Measurements from ENCODE around the gene LONP2.
"Not testable (repeated sequence)": the region's sequence is repeated elsewhere in the genome, so short reads cannot be mapped to it uniquely, and the experiment has no call there.

Gene LONP2

DNA sequence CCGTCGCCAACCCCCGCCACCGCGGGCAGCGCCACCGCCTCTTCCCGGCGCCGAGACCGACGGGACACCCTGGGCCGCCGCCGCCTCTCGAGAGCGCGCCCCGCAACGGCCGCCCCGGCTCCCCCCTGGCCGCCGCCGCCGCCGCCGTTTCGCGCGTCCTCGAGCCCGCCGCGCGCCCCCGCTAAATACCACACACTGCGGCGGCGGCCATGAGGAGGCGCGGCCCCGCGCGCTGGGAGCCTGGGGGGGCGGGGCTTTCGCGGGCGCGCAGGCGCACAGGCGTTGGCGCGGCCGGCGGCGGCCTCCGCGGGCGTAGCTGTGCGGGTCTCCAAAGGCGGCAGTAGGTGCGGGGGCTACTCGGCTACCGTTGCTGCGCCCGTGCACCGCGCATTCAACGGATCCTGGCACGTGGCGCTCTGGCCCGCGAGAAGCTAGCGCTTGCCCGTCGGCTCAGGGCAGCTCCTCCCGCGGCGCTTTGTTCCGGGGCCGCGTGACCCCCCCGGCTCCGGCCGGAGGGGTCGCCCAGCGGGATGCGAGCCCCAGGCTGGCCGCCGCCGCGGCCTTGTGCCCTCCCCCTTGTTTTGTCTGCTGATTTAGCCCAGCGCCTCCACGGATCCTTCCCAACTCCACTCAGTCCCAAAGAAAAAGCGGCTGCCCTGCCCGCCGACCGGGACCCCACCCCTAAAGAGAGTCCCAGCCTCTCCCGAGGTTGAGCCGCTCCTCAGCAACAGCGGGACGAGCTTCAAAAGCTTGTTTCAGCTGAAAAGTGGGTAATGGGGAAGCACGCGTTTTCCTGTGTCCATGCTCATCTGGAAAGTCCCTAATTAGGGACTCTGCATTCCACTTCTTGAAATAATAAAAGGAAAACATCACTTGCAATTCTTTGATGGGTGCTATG, 141.4 kb downstream of the LONP2 start, which contains the start of gene SIAH1:
TSS of gene SIAH1 (minus strand) at position 161 of the 898 bp plus-strand sequence. CDS start 22,985 bp downstream, outside the sequence.
- Histone ChIP-seq H3K4me3 (ENCODE audit: low read depth in 1 of 2, low read length in 2 of 2) (peak within 1 kb of the TSS; percentile 82 to 90), H3K27ac (ENCODE audit: low read depth, low read length) (peak within 1 kb of the TSS; percentile 83), H3K9me3 (ENCODE audit: low read length) (no peaks in the 10 kb centered on the region), H3K36me3 (ENCODE audit: insufficient read depth, low read length) (no peaks in the 10 kb centered on the region), H3K9ac (ENCODE audit: low read length) (peak within 1 kb of the TSS; percentile 83), H3K27me3 (ENCODE audit: control insufficient read depth in 1 of 2, insufficient read depth in 2 of 2, low read length in 2 of 2) (no peaks in the 10 kb centered on the region), H3K4me1 (ENCODE audit: insufficient read depth, low read length) (peaks cover 17% of the 10 kb centered on the region)

DNA sequence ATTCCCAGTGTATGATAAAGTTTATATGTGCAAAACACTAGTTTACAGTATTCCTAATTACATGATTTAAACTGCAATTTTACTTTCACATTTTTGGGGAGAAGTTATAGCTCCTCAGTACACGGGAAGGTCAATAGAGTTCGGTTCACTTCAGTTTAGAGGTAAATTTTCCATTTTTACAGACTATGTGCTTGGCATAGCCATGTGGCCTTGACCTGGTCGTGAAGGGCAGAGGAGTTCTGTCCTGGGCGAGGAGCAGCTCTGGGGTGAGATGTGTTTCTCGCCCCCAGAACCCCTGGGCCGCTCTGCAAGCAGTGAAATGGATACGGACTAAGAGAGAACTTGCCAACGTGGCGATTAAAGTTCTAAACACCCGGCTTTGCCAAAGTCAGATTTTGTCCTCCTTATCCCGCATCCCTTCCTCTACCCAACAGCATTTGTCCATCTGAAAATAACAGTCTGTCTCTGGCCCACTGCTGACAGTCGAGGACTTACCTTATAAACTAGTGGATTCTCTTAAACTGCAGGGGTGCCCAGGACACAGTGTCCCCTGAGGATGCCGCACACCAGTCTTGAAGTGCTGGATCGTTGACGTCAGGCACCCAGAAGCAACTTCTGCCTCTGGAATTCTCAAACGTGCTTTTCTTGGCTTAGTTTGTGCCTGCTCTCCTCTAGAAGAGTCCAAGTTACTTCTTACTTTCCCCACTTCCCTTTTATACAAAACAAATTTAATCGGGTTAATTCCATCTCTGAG, 142.6 kb downstream of the LONP2 start:
- no peak overlapping the region for H3K9ac ChIP-seq (ENCODE audit: low read length)
- no peaks in the 10 kb centered on the region for H3K27me3 ChIP-seq (ENCODE audit: control insufficient read depth in 1 of 2, insufficient read depth in 2 of 2, low read length in 2 of 2)
- H3K36me3 ChIP-seq (ENCODE audit: insufficient read depth, low read length), result no peaks in the 10 kb centered on the region
- H3K27ac ChIP-seq (ENCODE audit: low read depth, low read length), result no peak overlapping the region
- H3K4me3 ChIP-seq (ENCODE audit: low read depth in 1 of 2, low read length in 2 of 2), result no peak overlapping the region
- no peaks in the 10 kb centered on the region for H3K9me3 ChIP-seq (ENCODE audit: low read length)
- peaks cover 17% of the 10 kb centered on the region for H3K4me1 ChIP-seq (ENCODE audit: insufficient read depth, low read length)

DNA sequence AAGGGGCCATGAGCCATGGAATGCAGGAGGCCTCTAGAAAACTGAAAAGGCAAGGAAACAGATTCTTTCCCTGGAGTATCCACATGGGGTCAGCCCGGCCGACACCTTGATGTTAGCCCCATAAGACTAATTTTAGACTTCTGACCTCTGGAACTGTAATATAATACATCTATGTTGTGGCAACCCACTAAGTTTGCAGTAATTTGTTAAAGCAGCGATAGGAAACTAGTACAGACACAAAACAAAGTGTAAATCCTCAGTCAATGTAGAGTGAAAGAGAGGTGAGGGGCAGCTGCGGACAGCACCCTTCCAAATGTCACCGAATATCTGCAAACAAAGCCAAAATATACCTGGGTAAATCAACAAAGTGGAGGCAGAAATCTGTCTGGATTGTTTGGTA, 148.3 kb downstream of the LONP2 start:
- no peaks in the 10 kb centered on the region for H3K4me1 ChIP-seq (ENCODE audit: insufficient read depth, low read length)
- H3K4me3 ChIP-seq (ENCODE audit: low read depth in 1 of 2, low read length in 2 of 2), result no peak overlapping the region
- no peaks in the 10 kb centered on the region for H3K27me3 ChIP-seq (ENCODE audit: control insufficient read depth in 1 of 2, insufficient read depth in 2 of 2, low read length in 2 of 2)
- H3K36me3 ChIP-seq (ENCODE audit: insufficient read depth, low read length), result no peaks in the 10 kb centered on the region
- H3K27ac ChIP-seq (ENCODE audit: low read depth, low read length), result no peak overlapping the region
- H3K9ac ChIP-seq (ENCODE audit: low read length), result no peak overlapping the region
- no peaks in the 10 kb centered on the region for H3K9me3 ChIP-seq (ENCODE audit: low read length)

GRCh38 chr16:48393485-48394354, 149.6 kb downstream of the LONP2 start:
- Histone ChIP-seq H3K4me3 (ENCODE audit: low read depth in 1 of 2, low read length in 2 of 2) (no peak overlapping the region), H3K4me1 (ENCODE audit: insufficient read depth, low read length) (no peaks in the 10 kb centered on the region), H3K9ac (ENCODE audit: low read length) (no peak overlapping the region), H3K27ac (ENCODE audit: low read depth, low read length) (no peak overlapping the region), H3K9me3 (ENCODE audit: low read length) (no peaks in the 10 kb centered on the region), H3K27me3 (ENCODE audit: control insufficient read depth in 1 of 2, insufficient read depth in 2 of 2, low read length in 2 of 2) (no peaks in the 10 kb centered on the region), H3K36me3 (ENCODE audit: insufficient read depth, low read length) (no peaks in the 10 kb centered on the region)

- H3K4me3 ChIP-seq (ENCODE audit: low read depth in 1 of 2, low read length in 2 of 2), result no peak overlapping the region
- no peaks in the 10 kb centered on the region for H3K36me3 ChIP-seq (ENCODE audit: insufficient read depth, low read length)
- H3K9me3 ChIP-seq (ENCODE audit: low read length), result no peaks in the 10 kb centered on the region
- H3K27ac ChIP-seq (ENCODE audit: low read depth, low read length), result no peak overlapping the region
- H3K27me3 ChIP-seq (ENCODE audit: control insufficient read depth in 1 of 2, insufficient read depth in 2 of 2, low read length in 2 of 2), result no peaks in the 10 kb centered on the region
- H3K9ac ChIP-seq (ENCODE audit: low read length), result no peak overlapping the region
- H3K4me1 ChIP-seq (ENCODE audit: insufficient read depth, low read length), result no peaks in the 10 kb centered on the region
These were observed 150.2 kb downstream of the LONP2 start for GRCh38 chr16:48394355-48394703.

DNA sequence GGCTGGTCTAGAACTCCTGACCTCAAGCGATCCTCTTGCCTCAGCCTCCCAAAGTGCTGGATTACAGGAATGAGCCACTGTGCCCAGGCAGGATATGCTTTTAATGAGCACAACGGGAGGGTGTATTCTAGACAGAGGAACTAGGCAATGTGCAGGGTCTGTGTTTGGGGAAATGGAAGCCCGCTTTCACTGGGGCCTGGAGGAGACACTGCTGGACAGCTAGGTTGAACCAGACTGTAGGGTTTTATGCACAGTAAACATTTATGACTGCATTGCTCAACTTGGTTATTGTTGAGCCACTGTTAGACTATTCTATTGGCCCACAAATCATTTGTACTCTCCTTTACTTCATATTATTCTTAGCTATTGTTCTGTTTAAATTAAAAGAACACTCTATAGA, 151.3 kb downstream of the LONP2 start:
- H3K27ac ChIP-seq (ENCODE audit: low read depth, low read length), result no peak overlapping the region
- no peak overlapping the region for H3K9ac ChIP-seq (ENCODE audit: low read length)
- H3K27me3 ChIP-seq (ENCODE audit: control insufficient read depth in 1 of 2, insufficient read depth in 2 of 2, low read length in 2 of 2), result no peaks in the 10 kb centered on the region
- H3K4me3 ChIP-seq (ENCODE audit: low read depth in 1 of 2, low read length in 2 of 2), result no peak overlapping the region
- no peaks in the 10 kb centered on the region for H3K4me1 ChIP-seq (ENCODE audit: insufficient read depth, low read length)
- no peaks in the 10 kb centered on the region for H3K9me3 ChIP-seq (ENCODE audit: low read length)
- H3K36me3 ChIP-seq (ENCODE audit: insufficient read depth, low read length), result no peaks in the 10 kb centered on the region

- not testable (repeated sequence) for H3K27ac ChIP-seq (ENCODE audit: low read depth, low read length); H3K9ac ChIP-seq (ENCODE audit: low read length); H3K27me3 ChIP-seq (ENCODE audit: control insufficient read depth in 1 of 2, insufficient read depth in 2 of 2, low read length in 2 of 2); H3K4me1 ChIP-seq (ENCODE audit: insufficient read depth, low read length); H3K4me3 ChIP-seq (ENCODE audit: low read depth in 1 of 2, low read length in 2 of 2); H3K9me3 ChIP-seq (ENCODE audit: low read length); H3K36me3 ChIP-seq (ENCODE audit: insufficient read depth, low read length)
These were observed 158.4 kb downstream of the LONP2 start for GRCh38 chr16:48402547-48402946.

GRCh38 chr16:48405153-48405552, 161.1 kb downstream of the LONP2 start:
- no peaks in the 10 kb centered on the region for H3K36me3 ChIP-seq (ENCODE audit: insufficient read depth, low read length)
- no peak overlapping the region for H3K27ac ChIP-seq (ENCODE audit: low read depth, low read length)
- no peaks in the 10 kb centered on the region for H3K9me3 ChIP-seq (ENCODE audit: low read length)
- no peak overlapping the region for H3K4me3 ChIP-seq (ENCODE audit: low read depth in 1 of 2, low read length in 2 of 2)
- no peak overlapping the region for H3K9ac ChIP-seq (ENCODE audit: low read length)
- H3K4me1 ChIP-seq (ENCODE audit: insufficient read depth, low read length), result no peaks in the 10 kb centered on the region
- no peaks in the 10 kb centered on the region for H3K27me3 ChIP-seq (ENCODE audit: control insufficient read depth in 1 of 2, insufficient read depth in 2 of 2, low read length in 2 of 2)

- Histone ChIP-seq H3K9me3 (ENCODE audit: low read length) (no peaks in the 10 kb centered on the region), H3K9ac (ENCODE audit: low read length) (no peak overlapping the region), H3K4me3 (ENCODE audit: low read depth in 1 of 2, low read length in 2 of 2) (no peak overlapping the region), H3K27ac (ENCODE audit: low read depth, low read length) (no peak overlapping the region), H3K4me1 (ENCODE audit: insufficient read depth, low read length) (no peaks in the 10 kb centered on the region), H3K36me3 (ENCODE audit: insufficient read depth, low read length) (no peaks in the 10 kb centered on the region), H3K27me3 (ENCODE audit: control insufficient read depth in 1 of 2, insufficient read depth in 2 of 2, low read length in 2 of 2) (no peaks in the 10 kb centered on the region)
These were observed 161.8 kb downstream of the LONP2 start for GRCh38 chr16:48405907-48406306.

All from muscle layer of colon (tissue), 2 donors.